OCI-LY3 (cell line): ENCODE data around the gene IL17F.

Experiments used
- EZH2phosphoT487 ChIP-seq: fragments of 200-600 bp; shearing (Covaris generic); IDR thresholded peaks from 2 replicates; pipeline ENCODE4 v1.6.1; 2018; ENCODE audit warnings: antibody characterized with exemption, mixed run types, low read depth
- TF ChIP-seq, protein P1 (sequence below): fragments of 200-600, 300-600 bp; sonication (generic); IDR thresholded peaks from 2 replicates; pipeline ENCODE4 v1.5.1; 2014; ENCODE audit warnings: antibody characterized with exemption, low read length, low read depth

GRCh38 chr6:52201493-52201892 is 42.8 kb downstream of the IL17F start:
- TF ChIP-seq, protein P1, sequence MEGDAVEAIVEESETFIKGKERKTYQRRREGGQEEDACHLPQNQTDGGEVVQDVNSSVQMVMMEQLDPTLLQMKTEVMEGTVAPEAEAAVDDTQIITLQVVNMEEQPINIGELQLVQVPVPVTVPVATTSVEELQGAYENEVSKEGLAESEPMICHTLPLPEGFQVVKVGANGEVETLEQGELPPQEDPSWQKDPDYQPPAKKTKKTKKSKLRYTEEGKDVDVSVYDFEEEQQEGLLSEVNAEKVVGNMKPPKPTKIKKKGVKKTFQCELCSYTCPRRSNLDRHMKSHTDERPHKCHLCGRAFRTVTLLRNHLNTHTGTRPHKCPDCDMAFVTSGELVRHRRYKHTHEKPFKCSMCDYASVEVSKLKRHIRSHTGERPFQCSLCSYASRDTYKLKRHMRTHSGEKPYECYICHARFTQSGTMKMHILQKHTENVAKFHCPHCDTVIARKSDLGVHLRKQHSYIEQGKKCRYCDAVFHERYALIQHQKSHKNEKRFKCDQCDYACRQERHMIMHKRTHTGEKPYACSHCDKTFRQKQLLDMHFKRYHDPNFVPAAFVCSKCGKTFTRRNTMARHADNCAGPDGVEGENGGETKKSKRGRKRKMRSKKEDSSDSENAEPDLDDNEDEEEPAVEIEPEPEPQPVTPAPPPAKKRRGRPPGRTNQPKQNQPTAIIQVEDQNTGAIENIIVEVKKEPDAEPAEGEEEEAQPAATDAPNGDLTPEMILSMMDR = no peak
- TF ChIP-seq EZH2phosphoT487 = no peak
